Karpas-422 (cell line): ENCODE data around the gene KCTD16. TPM values are rescaled to one million over a fixed set of nuclear protein-coding genes. Genes with fewer than 3 reads are reported as not detected.
A peak's percentile ranks its signal among the peaks of the same experiment; 100 is the strongest.

Experiments
- DNase-seq: peaks from one replicate; pipeline ENCODE4 v3.0.0-alpha.2; 2015
- H2AFZ ChIP-seq: fragments of 200-600 bp; sonication (generic); 2 replicates; pipeline ENCODE4 v1.6.1; 2014; ENCODE audit warnings: antibody characterized with exemption, low read length, mixed read lengths
- H3K27ac ChIP-seq: fragments of 200-600 bp; sonication (generic); 2 replicates; pipeline ENCODE4 v1.5.1; 2014; ENCODE audit warnings: mild to moderate bottlenecking, low read length, moderate library complexity
- H3K27me3 ChIP-seq: fragments of 200-600 bp; sonication (generic); 2 replicates; pipeline ENCODE4 v1.6.1; 2014; ENCODE audit warnings: low read length, mixed read lengths
- H3K36me3 ChIP-seq: fragments of 200-600 bp; sonication (generic); 2 replicates; pipeline ENCODE4 v1.6.1; 2014; ENCODE audit warnings: low read length, mixed read lengths; ENCODE audit not compliant: insufficient read depth
- H3K4me1 ChIP-seq: fragments of 200-600 bp; sonication (generic); 2 replicates; pipeline ENCODE4 v1.6.1; 2014; ENCODE audit warnings: mild to moderate bottlenecking, low read length, mixed read lengths
- H3K4me2 ChIP-seq: fragments of 200-600 bp; sonication (generic); 2 replicates; pipeline ENCODE4 v1.6.1; 2014; ENCODE audit warnings: low read length, low read depth, mild to moderate bottlenecking; ENCODE audit not compliant: poor library complexity, severe bottlenecking
- H3K4me3 ChIP-seq: fragments of 200-600 bp; sonication (generic); 2 replicates; pipeline ENCODE4 v1.5.1; 2014; ENCODE audit warnings: mild to moderate bottlenecking, antibody characterized with exemption, low read length, mixed read lengths
- H3K79me2 ChIP-seq: fragments of 200-600 bp; sonication (generic); 2 replicates; pipeline ENCODE4 v1.6.1; 2014; ENCODE audit warnings: mild to moderate bottlenecking, low read length, mixed read lengths
- H3K9ac ChIP-seq: fragments of 200-600 bp; sonication (generic); 2 replicates; pipeline ENCODE4 v1.6.0; 2014; ENCODE audit warnings: low read length
- H3K9me2 ChIP-seq: fragments of 200-600 bp; sonication (generic), shearing (Covaris generic); replicated peaks from 2 replicates; pipeline ENCODE4 v1.6.0; 2014; ENCODE audit warnings: mild to moderate bottlenecking, low read length, moderate library complexity; ENCODE audit not compliant: insufficient read depth
- H3K9me3 ChIP-seq: fragments of 300-700, 200-600 bp; sonication (generic); 2 replicates; pipeline ENCODE4 v1.6.1; 2014; ENCODE audit warnings: low read length, mixed read lengths
- H4K20me1 ChIP-seq: fragments of 200-600 bp; sonication (generic); 2 replicates; pipeline ENCODE4 v1.6.1; 2014; ENCODE audit warnings: mild to moderate bottlenecking, antibody characterized with exemption, low read length, low read depth; ENCODE audit not compliant: insufficient read depth
- total RNA-seq: library from RNA; depleted of rRNA; stranded (reverse); fragments of >200 nt; shearing (Covaris generic); gene quantifications from 2 replicates; pipeline ENCODE4 v1.2.3, GENCODE V29; 2014; ENCODE audit warnings: low replicate concordance

The KCTD16 gene
- total RNA-seq, 1 experiment from 2014 or later, result 0.11 TPM

DNA sequence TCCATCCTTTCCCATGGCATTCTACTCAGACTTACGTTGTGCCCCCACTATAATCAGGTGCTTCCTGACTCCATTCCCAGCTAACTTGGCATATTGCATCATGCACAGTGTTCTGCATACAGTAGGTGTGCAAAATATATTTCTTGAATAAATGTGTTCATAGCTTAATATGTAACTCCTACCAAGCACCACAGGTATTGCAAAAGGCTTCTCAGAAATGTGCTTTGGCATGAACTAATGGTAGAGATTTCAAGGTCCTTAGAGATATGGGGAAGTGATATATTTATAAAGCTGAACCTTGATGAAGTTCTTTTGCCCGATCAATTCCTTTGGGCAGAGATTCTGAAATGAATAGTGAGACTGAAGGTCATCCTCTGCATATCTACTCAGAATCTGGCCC, 220.4 kb downstream of the KCTD16 start:
- Histone ChIP-seq H3K9me3 (no peaks in the 10 kb centered on the region), H2AFZ (no peak overlapping the region), H4K20me1 (no peaks in the 10 kb centered on the region), H3K9me2 (no peaks in the 10 kb centered on the region), H3K4me2 (no peak overlapping the region), H3K4me3 (no peak overlapping the region), H3K27me3 (no peaks in the 10 kb centered on the region), H3K79me2 (no peaks in the 10 kb centered on the region), H3K27ac (no peak overlapping the region), H3K4me1 (peaks cover 1% of the 10 kb centered on the region), H3K36me3 (no peaks in the 10 kb centered on the region), H3K9ac (no peak overlapping the region)
- no peak for DNase-seq

DNA sequence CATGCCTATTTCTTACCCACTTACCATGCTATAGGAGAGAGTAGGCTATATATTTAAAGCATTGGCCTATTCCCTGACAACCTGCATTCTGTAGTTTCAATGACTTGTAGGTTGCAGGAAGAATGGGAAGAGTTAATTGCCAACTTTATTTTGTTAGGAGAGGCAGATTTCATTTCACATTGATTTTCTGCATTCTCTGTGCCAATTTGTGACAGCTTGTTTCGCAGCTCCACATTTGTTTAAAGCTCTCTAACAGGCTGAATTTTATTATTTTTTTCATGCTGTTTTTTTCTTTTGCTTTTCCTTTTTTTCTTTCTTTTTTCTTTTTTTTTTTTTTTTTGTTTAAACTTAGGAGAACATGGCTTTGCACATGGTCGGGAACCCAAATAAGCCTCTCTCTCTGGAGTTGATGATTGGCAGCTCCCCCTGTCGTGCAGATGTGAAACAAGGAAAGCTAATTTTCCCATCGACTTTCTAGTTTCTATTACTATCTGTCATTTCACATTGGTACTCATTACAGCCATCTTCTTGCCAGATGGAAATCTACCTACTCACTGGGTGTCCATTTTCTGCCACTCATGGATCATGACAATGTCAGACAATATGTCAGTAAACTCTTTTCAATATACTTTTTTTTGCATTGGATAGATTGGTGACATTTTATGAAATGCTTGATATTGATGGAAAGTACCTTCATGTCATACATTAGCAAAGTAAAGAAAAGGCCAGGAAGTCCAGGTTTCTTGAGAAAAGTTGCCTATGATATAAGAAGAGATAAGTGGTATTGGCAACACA, 223.2 kb downstream of the KCTD16 start:
- Histone ChIP-seq H3K4me3 (no peak overlapping the region), H3K9me2 (no peaks in the 10 kb centered on the region), H3K36me3 (no peaks in the 10 kb centered on the region), H3K4me1 (no peaks in the 10 kb centered on the region), H3K27ac (no peak overlapping the region), H3K9ac (no peak overlapping the region), H4K20me1 (no peaks in the 10 kb centered on the region), H3K9me3 (no peaks in the 10 kb centered on the region), H3K27me3 (no peaks in the 10 kb centered on the region), H3K79me2 (no peaks in the 10 kb centered on the region), H3K4me2 (no peak overlapping the region), H2AFZ (no peak overlapping the region)
- DNase-seq, result no peak

DNA sequence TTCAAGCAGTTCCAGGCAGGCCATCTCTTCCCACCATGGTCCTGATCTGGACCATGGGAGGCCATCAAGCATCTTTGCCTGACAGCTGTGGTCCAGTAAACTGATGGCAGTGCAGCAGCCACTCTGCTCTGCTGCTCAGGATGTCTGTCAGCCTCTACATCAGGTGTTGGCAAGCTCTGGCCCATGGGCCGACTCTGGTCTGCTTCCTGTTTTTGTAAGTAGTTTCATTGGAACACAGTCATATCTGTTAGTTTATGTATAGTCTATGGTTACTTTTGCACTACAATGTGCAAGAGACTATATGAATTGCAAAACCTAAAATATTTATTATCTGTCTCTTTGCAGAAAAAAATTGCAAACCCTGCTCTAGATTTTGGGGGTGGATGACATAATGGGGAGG, 225.0 kb downstream of the KCTD16 start:
- no peak overlapping the region for H2AFZ ChIP-seq
- H3K36me3 ChIP-seq, result no peaks in the 10 kb centered on the region
- no peaks in the 10 kb centered on the region for H3K9me2 ChIP-seq
- no peak overlapping the region for H3K4me2 ChIP-seq
- H3K9ac ChIP-seq, result no peak overlapping the region
- H3K27ac ChIP-seq, result no peak overlapping the region
- H3K4me3 ChIP-seq, result no peak overlapping the region
- H4K20me1 ChIP-seq, result no peaks in the 10 kb centered on the region
- peak; percentile 44 for DNase-seq
- no peaks in the 10 kb centered on the region for H3K79me2 ChIP-seq
- H3K9me3 ChIP-seq, result no peaks in the 10 kb centered on the region
- H3K4me1 ChIP-seq, result no peaks in the 10 kb centered on the region
- H3K27me3 ChIP-seq, result no peaks in the 10 kb centered on the region

DNA sequence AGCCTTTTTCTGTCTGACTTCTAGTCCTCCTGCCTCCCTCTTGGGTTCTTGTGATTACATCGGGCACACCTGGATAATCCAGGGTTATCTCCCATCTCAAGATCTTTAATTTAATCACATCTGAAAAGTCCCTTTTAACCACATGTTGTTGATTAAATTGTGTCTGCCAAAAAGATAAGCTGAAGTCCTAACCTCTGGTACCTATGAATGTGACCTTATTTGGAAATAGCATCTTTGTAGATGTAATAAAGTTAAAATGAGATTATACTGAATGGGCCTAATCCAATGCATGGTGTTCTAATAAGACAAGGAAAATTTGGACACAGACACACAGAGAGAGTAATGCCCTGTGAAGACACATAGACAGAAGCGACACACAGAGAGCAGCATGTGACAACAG, 232.4 kb downstream of the KCTD16 start:
- Histone ChIP-seq H4K20me1 (no peaks in the 10 kb centered on the region), H3K79me2 (no peaks in the 10 kb centered on the region), H3K9me2 (no peaks in the 10 kb centered on the region), H3K27me3 (no peaks in the 10 kb centered on the region), H2AFZ (no peak overlapping the region), H3K36me3 (no peaks in the 10 kb centered on the region), H3K4me3 (no peak overlapping the region), H3K4me1 (no peaks in the 10 kb centered on the region), H3K27ac (no peak overlapping the region), H3K9me3 (no peaks in the 10 kb centered on the region), H3K9ac (no peak overlapping the region), H3K4me2 (no peak overlapping the region)
- no peak for DNase-seq

DNA sequence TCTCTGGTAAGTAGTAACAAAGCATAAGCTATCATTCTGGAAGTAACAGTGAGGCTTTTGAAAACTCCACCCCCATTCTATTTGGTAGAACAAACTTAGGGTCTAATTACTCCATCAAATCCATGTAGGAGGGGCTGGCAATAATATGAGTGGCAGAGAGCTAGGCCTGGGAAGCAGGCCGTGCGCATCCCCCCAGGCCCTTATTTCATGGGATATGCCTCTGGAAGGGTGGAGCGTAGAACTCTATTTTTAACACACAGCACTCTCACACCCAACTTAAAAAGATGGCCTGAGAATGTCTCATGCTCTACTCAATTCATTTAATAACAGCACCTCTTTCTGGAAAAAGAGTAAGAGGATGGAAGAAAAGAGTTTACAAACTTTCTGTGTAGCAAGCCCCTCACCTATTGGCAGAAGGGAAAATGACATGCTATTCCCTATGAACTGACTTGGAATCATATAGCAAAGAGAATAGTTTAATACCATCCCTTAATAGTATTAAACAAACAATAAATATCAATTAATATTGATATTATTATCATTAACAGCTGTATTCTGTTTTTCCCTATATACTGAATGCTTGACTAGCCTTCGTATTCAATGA, 233.2 kb downstream of the KCTD16 start:
- no peak overlapping the region for H3K4me3 ChIP-seq
- no peaks in the 10 kb centered on the region for H3K4me1 ChIP-seq
- DNase-seq, result no peak
- H4K20me1 ChIP-seq, result no peaks in the 10 kb centered on the region
- H3K79me2 ChIP-seq, result no peaks in the 10 kb centered on the region
- H3K9me3 ChIP-seq, result no peaks in the 10 kb centered on the region
- no peaks in the 10 kb centered on the region for H3K27me3 ChIP-seq
- H3K4me2 ChIP-seq, result no peak overlapping the region
- no peak overlapping the region for H3K9ac ChIP-seq
- H3K9me2 ChIP-seq, result no peaks in the 10 kb centered on the region
- no peak overlapping the region for H3K27ac ChIP-seq
- no peak overlapping the region for H2AFZ ChIP-seq
- no peaks in the 10 kb centered on the region for H3K36me3 ChIP-seq

DNA sequence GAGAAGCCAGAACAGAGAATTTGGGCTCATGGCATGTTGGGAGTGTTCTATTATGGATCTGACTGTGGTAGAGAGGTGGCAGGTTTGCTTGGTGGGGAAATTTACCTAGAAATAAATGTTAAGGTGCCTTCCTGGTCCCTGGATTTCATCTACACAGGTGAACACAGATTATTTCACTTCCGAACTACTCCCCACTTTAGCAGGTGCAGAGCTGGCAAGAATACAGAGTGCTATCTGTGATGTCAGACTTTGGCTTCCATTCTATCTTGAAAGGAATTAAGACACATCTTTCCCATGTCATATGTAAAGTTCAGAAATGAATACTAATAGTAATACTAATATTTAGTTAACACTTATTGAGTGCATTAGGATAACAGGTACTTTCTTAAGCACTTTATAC, 234.0 kb downstream of the KCTD16 start:
- DNase-seq, result no peak
- H3K9me3 ChIP-seq, result no peaks in the 10 kb centered on the region
- no peak overlapping the region for H2AFZ ChIP-seq
- no peak overlapping the region for H3K9ac ChIP-seq
- no peaks in the 10 kb centered on the region for H4K20me1 ChIP-seq
- H3K36me3 ChIP-seq, result no peaks in the 10 kb centered on the region
- H3K79me2 ChIP-seq, result no peaks in the 10 kb centered on the region
- no peaks in the 10 kb centered on the region for H3K27me3 ChIP-seq
- H3K4me1 ChIP-seq, result no peaks in the 10 kb centered on the region
- H3K27ac ChIP-seq, result no peak overlapping the region
- H3K4me3 ChIP-seq, result no peak overlapping the region
- no peaks in the 10 kb centered on the region for H3K9me2 ChIP-seq
- H3K4me2 ChIP-seq, result no peak overlapping the region

DNA sequence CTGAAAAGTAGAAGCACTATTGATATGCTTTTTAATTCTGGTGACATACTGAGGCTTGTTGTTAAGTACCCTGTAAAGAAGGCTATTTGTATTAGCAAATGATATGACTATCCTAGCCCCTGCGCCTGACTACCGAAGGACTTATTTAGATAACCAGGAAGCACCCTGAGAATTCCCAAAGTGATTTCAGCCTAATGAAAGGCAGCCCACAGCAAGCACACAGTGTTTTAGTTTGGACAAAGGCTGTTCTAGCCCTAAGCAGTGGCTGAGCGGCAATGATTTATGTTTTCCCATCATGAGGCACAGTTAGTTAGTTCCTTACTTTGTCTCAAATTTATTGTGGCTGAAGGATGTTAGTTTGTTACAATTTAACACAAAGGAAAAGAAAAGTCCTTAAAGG, 235.3 kb downstream of the KCTD16 start:
- no peak for DNase-seq
- H3K36me3 ChIP-seq, result no peaks in the 10 kb centered on the region

DNA sequence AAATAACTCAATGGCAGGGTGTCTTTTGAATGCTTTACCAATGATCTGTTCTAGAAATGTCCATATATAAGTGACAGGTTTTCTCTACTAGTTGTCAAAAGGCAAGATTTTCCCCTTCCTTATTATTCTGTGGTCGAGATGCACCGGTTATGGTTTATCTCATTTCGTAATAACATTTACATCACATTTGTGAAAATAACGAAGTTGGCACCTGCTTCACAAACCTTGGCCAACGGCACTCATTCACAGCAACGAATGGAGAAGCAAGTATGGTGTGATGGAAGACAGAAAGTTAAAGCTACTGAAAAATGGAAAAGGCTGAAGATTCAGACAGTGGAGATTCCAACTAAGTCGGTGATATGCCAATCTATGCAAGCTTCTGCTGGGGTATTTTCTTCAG, 235.8 kb downstream of the KCTD16 start:
- no peaks in the 10 kb centered on the region for H3K79me2 ChIP-seq
- H3K36me3 ChIP-seq, result no peaks in the 10 kb centered on the region
- no peaks in the 10 kb centered on the region for H3K9me2 ChIP-seq
- H3K4me2 ChIP-seq, result no peak overlapping the region
- H3K9ac ChIP-seq, result no peak overlapping the region
- H3K9me3 ChIP-seq, result no peaks in the 10 kb centered on the region
- H4K20me1 ChIP-seq, result no peaks in the 10 kb centered on the region
- no peak overlapping the region for H3K27ac ChIP-seq
- no peak for DNase-seq
- H3K4me3 ChIP-seq, result no peak overlapping the region
- no peaks in the 10 kb centered on the region for H3K4me1 ChIP-seq
- H3K27me3 ChIP-seq, result no peaks in the 10 kb centered on the region
- H2AFZ ChIP-seq, result no peak overlapping the region

More for the DNA sequence above, 235.3 kb downstream of the KCTD16 start:
- Histone ChIP-seq H3K9me3 (no peaks in the 10 kb centered on the region), H2AFZ (no peak overlapping the region), H3K27me3 (no peaks in the 10 kb centered on the region), H3K9ac (no peak overlapping the region), H3K4me2 (no peak overlapping the region), H3K79me2 (no peaks in the 10 kb centered on the region), H3K4me3 (no peak overlapping the region), H3K27ac (no peak overlapping the region), H4K20me1 (no peaks in the 10 kb centered on the region), H3K4me1 (no peaks in the 10 kb centered on the region), H3K9me2 (no peaks in the 10 kb centered on the region)
